Activated gamma-delta T cell treated with Interleukin-2 at 50 U/mL for 16 hours (primary cell): ENCODE measurements around the gene GFRA4.

ENCODE experiments used
- DNase-seq: peaks from one replicate; pipeline ENCODE4 v3.0.0-alpha.2; 2020

GFRA4 gene

DNA sequence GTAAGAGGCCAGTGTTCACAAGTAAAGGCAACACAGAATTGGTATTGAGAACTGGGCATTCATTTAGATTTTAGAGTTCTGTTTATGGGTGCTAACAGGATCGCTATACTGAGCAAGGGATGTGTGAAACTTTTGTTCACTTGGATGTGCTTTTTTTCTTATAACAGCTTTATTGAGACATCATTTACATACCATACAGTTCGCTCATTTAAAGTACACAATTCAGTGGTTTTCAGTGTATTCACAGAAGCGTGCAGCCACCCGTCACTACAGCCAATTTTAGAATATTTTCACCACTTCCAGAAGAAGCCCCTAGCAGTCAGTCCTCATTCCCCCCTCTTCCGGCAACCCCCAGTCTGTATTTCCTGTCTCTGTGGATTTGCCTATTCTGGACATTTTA, 48.7 kb downstream of the GFRA4 start:
- DNase-seq, result no peak

DNA sequence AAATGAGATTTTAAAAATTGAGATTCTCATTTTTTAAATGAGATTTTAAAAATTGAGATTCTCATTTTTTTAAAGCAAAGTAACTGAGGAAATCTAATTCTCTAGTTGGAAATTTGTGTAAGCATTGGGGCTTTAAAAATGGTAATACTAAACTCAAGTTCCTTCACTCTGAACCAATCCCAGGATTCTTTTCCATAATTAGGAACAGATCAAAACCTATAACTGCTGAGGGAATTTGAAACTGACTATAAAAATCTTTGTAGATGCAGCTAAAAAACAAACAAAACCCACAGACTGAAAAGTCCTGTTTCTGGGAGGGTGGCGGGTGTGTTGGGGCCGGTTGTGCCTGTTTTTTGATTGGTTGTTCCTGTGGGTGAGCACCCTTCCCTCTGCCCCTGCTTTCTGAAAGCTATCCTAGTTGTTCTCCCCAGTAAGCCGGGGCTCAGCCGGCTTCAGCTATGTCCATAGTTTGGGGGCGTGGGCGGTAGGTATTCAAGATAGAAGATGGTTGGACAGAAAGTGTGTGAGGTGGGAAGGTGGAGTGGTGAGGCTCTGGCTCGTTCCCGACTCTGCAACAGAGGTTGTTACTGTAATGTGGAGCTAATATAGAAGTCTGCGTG, 49.3 kb downstream of the GFRA4 start:
- no peak for DNase-seq

DNA sequence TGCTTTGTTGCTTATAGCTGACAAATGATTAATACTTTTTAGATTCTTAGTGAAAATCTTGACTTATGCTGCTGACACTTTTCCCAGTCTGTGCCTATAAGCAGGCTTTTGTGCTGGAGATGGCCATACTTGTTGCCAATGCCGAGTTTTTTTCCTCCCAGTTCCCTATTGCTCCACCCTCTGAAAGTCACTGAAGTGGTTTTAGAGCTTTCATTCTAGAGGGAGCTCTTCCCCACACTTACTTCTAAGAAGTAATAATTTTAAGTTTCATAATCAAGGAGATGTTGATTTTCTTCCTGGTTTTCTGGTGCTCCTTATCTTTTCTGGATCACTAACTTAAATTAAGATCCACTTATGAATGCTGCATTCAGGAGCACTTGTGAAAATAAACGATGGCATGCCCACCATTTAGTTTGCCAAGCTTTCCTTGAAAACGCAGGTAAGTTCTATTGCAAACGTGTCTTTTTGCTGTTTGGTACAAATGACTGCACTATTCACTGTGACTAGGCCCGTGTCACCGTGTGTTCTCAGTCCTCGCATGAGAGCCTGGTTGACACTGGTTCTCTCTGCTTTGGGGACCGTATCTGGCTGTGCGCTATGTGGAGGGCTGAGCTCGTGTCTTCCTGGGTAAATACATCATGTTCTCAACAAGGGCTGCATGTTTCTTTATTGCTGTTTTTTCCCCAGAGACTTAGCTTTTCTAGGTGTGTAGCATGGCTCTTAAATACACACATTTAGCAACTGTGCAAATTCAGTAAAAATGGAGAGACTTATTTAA, 50.2 kb downstream of the GFRA4 start:
- no peak for DNase-seq

DNA sequence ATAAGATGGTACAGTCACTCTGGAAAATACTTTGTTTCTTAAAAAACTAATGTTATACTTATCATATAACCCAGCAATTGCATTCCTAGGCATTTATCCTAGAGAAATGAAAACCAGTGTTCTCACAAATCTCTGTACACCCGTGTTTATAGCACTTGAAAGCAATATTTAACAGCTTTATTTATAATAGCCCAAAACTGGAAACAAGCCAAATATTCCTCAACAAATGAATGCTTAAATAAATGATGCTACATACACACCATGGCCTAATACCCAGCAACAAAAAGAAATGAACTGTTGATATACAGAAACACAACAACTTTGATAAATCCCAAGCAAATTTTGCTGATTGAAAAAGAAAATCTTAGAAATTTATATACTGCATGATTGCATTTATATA, 51.3 kb downstream of the GFRA4 start:
- no peak for DNase-seq
